Measurements from ENCODE around the gene PLB1.

Gene PLB1

DNA sequence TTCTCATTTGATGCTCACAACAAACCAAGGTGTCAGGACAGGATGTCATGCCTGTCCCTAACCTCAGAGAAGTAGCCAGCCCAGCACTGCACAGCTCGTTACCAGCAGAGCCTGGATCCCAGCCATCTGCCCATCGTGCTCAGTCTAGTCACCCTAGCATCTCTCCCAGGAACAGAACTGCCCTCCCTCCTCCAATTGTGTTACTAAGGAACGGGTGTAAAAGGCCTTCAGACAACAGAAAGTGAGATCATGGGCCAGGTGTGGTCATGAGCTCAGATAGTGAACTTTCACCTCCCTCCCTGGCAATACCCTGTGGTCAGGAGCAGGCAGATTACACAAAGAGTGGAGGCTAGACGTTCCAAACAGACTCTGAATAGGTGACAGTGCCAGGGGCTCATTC, 144.0 kb downstream of the PLB1 start:
- TF ChIP-seq EZH2 (optimal IDR thresholded peaks at IDR 0.05; ENCODE audit: low read depth, low read length) (no peak), EZH2phosphoT487 (IDR thresholded peaks at IDR 0.05; ENCODE audit: low read length) (no peak)
- TF ChIP-seq, protein P1, sequence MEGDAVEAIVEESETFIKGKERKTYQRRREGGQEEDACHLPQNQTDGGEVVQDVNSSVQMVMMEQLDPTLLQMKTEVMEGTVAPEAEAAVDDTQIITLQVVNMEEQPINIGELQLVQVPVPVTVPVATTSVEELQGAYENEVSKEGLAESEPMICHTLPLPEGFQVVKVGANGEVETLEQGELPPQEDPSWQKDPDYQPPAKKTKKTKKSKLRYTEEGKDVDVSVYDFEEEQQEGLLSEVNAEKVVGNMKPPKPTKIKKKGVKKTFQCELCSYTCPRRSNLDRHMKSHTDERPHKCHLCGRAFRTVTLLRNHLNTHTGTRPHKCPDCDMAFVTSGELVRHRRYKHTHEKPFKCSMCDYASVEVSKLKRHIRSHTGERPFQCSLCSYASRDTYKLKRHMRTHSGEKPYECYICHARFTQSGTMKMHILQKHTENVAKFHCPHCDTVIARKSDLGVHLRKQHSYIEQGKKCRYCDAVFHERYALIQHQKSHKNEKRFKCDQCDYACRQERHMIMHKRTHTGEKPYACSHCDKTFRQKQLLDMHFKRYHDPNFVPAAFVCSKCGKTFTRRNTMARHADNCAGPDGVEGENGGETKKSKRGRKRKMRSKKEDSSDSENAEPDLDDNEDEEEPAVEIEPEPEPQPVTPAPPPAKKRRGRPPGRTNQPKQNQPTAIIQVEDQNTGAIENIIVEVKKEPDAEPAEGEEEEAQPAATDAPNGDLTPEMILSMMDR (IDR thresholded peaks at IDR 0.05; ENCODE audit: low read length) = no peak
- no peak overlapping the region for H3K4me3 ChIP-seq (ENCODE audit: low read length)
- no peaks in the 10 kb centered on the region for H3K9me3 ChIP-seq (replicated peaks; ENCODE audit: insufficient read depth, low read length)
- no peaks in the 10 kb centered on the region for H3K36me3 ChIP-seq (replicated peaks; ENCODE audit: insufficient read depth, low read length)
- H3K4me2 ChIP-seq (ENCODE audit: low read depth, low read length) = no peak overlapping the region
- no peaks in the 10 kb centered on the region for H3K27me3 ChIP-seq (replicated peaks; ENCODE audit: insufficient read depth, low read length)
- no peaks in the 10 kb centered on the region for H4K20me1 ChIP-seq (ENCODE audit: insufficient read depth, low read length)
- H3K9me2 ChIP-seq (replicated peaks; ENCODE audit: insufficient read depth, low read length) = no peaks in the 10 kb centered on the region
- DNase-seq = peak; percentile 54
- no peak overlapping the region for H2AFZ ChIP-seq (ENCODE audit: low read length)
- H3K27ac ChIP-seq (ENCODE audit: low read length) = no peak overlapping the region
- H3K4me1 ChIP-seq (ENCODE audit: low read length) = peaks cover 8% of the 10 kb centered on the region
- no peaks in the 10 kb centered on the region for H3F3A ChIP-seq (ENCODE audit: insufficient read depth, low read length)
- H3K79me2 ChIP-seq (ENCODE audit: low read length) = no peaks in the 10 kb centered on the region
- no peak overlapping the region for H3K9ac ChIP-seq (ENCODE audit: low read length)

DNA sequence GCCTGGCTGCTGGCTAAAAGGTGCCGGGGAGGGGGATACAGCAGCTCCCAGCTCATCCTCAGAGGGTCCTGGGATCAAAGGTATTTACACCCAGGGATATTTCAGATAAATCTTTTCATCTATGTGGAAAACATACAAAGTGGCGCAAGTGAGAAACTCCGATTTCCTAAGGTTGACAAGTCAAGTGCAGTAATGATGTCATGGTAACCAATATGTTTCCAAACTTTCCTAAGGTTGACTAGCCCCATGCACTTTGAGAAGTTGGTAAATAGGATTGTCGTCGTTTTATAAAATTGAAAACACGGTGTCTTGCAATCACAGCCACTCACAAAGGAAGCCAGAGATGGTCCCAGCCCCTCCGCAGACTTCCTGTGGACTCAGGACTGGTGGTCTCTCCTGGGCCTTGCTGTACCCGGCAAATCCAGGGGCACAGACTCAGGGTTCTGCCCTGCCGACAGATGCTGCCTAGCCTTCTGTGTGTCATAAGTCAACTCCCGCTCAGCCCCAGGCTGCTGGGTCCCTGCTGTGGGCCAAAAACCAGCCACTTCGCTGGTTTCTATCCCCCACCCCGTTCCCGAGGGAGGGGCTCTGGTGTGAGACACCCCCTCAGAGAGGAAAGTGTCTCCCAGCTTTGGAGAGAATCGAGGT, 144.5 kb downstream of the PLB1 start:
- Histone ChIP-seq H3K9me2 (replicated peaks; ENCODE audit: insufficient read depth, low read length) (no peaks in the 10 kb centered on the region), H3K4me3 (ENCODE audit: low read length) (no peak overlapping the region), H3K4me1 (ENCODE audit: low read length) (peaks cover 8% of the 10 kb centered on the region), H3K4me2 (ENCODE audit: low read depth, low read length) (no peak overlapping the region), H4K20me1 (ENCODE audit: insufficient read depth, low read length) (no peaks in the 10 kb centered on the region), H3K36me3 (replicated peaks; ENCODE audit: insufficient read depth, low read length) (no peaks in the 10 kb centered on the region), H3K79me2 (ENCODE audit: low read length) (no peaks in the 10 kb centered on the region), H3K9me3 (replicated peaks; ENCODE audit: insufficient read depth, low read length) (no peaks in the 10 kb centered on the region), H2AFZ (ENCODE audit: low read length) (no peak overlapping the region), H3K27me3 (replicated peaks; ENCODE audit: insufficient read depth, low read length) (no peaks in the 10 kb centered on the region), H3K27ac (ENCODE audit: low read length) (no peak overlapping the region), H3K9ac (ENCODE audit: low read length) (no peak overlapping the region), H3F3A (ENCODE audit: insufficient read depth, low read length) (no peaks in the 10 kb centered on the region)
- TF ChIP-seq, protein P1 (IDR thresholded peaks at IDR 0.05; ENCODE audit: low read length) = no peak
- TF ChIP-seq EZH2 (optimal IDR thresholded peaks at IDR 0.05; ENCODE audit: low read depth, low read length) (no peak), EZH2phosphoT487 (IDR thresholded peaks at IDR 0.05; ENCODE audit: low read length) (no peak)
- no peak for DNase-seq

DNA sequence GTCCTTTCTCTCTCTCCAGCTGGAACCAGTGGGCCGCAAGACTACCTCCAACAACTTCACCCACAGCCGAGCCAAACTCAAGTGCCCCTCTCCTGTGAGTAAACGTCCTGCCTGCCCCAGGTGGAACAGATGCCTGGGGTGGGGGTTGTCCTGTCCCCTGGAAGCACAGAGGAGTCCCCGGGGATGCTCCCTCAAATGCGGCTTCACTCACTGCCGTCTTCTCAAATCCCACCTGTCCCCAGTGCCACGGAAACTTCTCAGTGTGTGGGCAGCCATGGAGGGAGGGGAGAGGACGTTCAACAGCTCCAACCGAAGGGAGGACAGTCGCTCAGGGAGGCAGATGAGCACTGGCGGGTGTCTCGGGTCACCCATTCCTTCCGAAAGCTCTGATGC, 145.0 kb downstream of the PLB1 start:
- H3K9ac ChIP-seq (ENCODE audit: low read length) = no peak overlapping the region
- no peak overlapping the region for H2AFZ ChIP-seq (ENCODE audit: low read length)
- H3K79me2 ChIP-seq (ENCODE audit: low read length) = no peaks in the 10 kb centered on the region
- H3K36me3 ChIP-seq (replicated peaks; ENCODE audit: insufficient read depth, low read length) = no peaks in the 10 kb centered on the region
- no peaks in the 10 kb centered on the region for H3K9me3 ChIP-seq (replicated peaks; ENCODE audit: insufficient read depth, low read length)
- H3K9me2 ChIP-seq (replicated peaks; ENCODE audit: insufficient read depth, low read length) = no peaks in the 10 kb centered on the region
- H3F3A ChIP-seq (ENCODE audit: insufficient read depth, low read length) = no peaks in the 10 kb centered on the region
- no peak for DNase-seq
- peaks cover 8% of the 10 kb centered on the region for H3K4me1 ChIP-seq (ENCODE audit: low read length)
- no peak overlapping the region for H3K4me2 ChIP-seq (ENCODE audit: low read depth, low read length)
- TF ChIP-seq, protein P1 (IDR thresholded peaks at IDR 0.05; ENCODE audit: low read length) = no peak
- TF ChIP-seq EZH2 (optimal IDR thresholded peaks at IDR 0.05; ENCODE audit: low read depth, low read length) (no peak), EZH2phosphoT487 (IDR thresholded peaks at IDR 0.05; ENCODE audit: low read length) (no peak)
- H3K27ac ChIP-seq (ENCODE audit: low read length) = no peak overlapping the region
- no peaks in the 10 kb centered on the region for H4K20me1 ChIP-seq (ENCODE audit: insufficient read depth, low read length)
- no peaks in the 10 kb centered on the region for H3K27me3 ChIP-seq (replicated peaks; ENCODE audit: insufficient read depth, low read length)
- no peak overlapping the region for H3K4me3 ChIP-seq (ENCODE audit: low read length)

All from MM.1S (cell line).